GM19099 (cell line): ENCODE measurements around the gene ANKRD23.

ENCODE experiments used
- POLR2A ChIP-seq: IDR thresholded peaks from 3 replicates; pipeline ENCODE4 v1.6.1; 2011; ENCODE audit warnings: low read depth; ENCODE audit not compliant: insufficient read length; ENCODE audit errors: extremely low read depth

ANKRD23 gene

DNA sequence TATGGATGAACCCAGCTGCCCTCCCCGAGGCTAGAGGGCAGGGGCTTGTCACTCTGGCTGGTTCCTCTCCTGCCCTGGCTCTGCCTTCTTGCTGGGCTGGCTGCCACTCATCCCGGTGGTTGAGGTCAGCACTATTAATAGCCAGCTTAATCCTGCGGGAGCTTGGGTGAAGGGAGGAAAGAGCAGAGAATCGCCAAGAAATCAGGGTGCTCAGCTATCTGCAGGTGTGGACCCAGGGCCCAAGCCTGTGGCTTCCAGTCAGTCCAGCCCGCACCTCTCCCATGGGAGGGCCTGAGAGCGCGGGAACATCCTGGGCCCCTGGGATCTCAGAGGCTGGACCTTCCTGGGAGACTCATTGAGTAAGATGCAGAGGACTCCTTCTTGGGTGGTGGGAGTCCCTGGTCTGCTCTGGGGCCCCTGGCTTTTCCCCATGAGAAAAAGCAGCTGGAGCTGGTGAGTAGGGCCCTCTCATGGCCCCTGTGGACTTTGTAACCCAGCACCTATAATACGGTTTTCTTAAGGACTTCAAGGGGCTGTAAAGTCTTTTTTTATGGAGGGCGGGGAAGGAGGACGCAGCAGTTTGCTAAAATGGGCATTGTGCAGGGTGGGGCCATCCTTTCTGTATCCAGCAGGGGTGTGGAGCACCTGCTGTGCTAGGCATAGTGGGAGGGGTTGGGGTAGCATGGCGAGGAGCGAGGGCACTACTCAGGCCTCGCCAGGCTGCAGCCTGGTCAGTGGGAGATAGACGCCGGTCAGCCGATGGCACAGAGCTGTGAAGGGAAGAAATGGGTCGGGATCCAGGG, 55.2 kb downstream of the ANKRD23 start:
- TF ChIP-seq POLR2A: no peak
